Measurements from ENCODE around the gene FLT3.

DNA sequence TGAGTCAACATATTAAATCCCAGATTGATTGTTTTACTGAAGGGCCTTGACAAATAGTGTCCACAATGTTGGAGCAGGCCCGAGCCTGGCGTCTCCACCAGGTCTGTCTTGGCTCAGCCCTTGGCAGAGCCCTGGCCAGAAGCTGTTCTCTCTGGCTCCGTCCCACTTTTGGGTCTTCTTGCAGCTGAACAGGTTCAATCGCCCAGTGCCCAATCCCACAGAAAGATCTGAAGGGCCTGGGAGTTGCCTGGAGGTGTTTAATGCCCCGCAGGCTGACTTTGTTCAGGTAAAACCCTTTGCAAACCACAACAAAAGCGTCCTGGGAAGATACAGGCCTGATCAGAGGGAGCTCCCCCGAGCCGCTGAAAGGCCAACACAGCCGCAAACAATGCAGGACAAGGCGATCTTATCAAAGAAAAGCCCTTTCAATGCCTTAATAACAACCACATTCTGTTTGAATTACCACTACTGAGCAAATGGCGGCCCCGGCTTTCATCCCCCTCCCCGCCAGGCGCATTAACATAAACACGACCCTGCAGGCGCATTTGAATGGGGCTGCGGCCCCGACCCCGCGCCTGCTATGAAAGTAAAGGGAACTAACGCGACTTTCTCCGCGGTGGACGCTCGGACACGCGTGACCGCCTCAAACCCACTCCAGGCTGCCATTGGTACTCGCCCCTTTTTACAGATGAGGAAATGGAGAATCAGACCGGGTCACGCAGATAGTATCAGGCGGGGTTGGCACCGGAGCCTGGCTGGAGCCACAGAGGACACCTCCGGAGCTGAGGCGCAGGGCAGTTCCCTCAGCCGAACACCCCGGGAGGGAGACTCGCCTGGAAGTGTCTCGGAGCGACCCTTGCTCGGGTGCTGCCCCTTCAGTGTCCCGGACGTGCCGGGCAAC lies 134.4 kb downstream of the FLT3 start:
- TF ChIP-seq CTCF (IDR thresholded peaks at IDR 0.05) (no peak), POLR2A (IDR thresholded peaks at IDR 0.05) (no peak)

Measured in testis (tissue), 2 donors.